SK-N-MC (cell line): ENCODE data around the gene SYNC.

Experiments used
- EZH2 ChIP-seq: fragments of 200-600 bp; sonication (generic); IDR thresholded peaks from one replicate; pipeline ENCODE4 v1.6.1; 2017; ENCODE audit warnings: antibody characterized with exemption
- FOXP2 ChIP-seq: optimal IDR thresholded peaks from 2 replicates; pipeline ENCODE3; 2011; ENCODE audit warnings: mild to moderate bottlenecking, moderate library complexity; ENCODE audit not compliant: insufficient read depth; ENCODE audit errors: extremely low read length, control extremely low read depth
- POLR2AphosphoS5 ChIP-seq: IDR thresholded peaks from 2 replicates; pipeline ENCODE4 v1.6.1; 2012; ENCODE audit warnings: mild to moderate bottlenecking, low read depth, low read length, borderline replicate concordance

DNA sequence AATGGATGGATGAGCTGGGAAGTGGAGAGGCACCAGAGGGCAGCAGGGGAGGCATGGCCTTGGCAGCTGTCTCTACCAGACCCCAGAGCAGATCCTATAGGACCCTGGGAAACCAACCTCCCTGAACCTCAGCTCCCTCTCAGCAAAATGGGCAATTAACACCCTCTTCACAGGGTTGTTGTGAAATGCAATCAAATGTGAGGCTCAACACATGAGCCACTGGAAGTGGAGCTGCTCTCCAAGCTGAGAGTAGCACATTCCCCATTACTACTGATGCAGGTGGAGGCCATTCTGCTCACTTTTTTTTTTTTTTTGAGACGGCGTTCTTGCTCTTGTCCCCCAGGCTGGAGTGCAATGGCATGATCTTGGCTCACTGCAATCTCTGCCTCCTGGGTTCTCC is 6.5 kb upstream of the SYNC start:
- TF ChIP-seq FOXP2 (no peak), POLR2AphosphoS5 (no peak), EZH2 (no peak)
